Large intestine (tissue), 3 donors: ENCODE measurements around the gene KRT7. TPM values are rescaled to one million over a fixed set of nuclear protein-coding genes. Genes with fewer than 3 reads are reported as not detected.
A peak's percentile ranks its signal among the peaks of the same experiment; 100 is the strongest.

ENCODE experiments used
- DNase-seq, 2 donors: peaks; one replicate each; pipeline versions ENCODE4 v3.0.0 to v3.0.0-alpha.2; 2013
- H3K27ac ChIP-seq: one replicate; pipeline ENCODE4 v1.5.1; 2013; ENCODE audit warnings: low read length
- H3K27me3 ChIP-seq: 2 replicates; pipeline ENCODE4 v1.6.1; 2013; ENCODE audit warnings: low read length; ENCODE audit not compliant: control insufficient read depth, insufficient read depth
- H3K36me3 ChIP-seq: 2 replicates; pipeline ENCODE4 v1.6.1; 2013; ENCODE audit warnings: low read length; ENCODE audit not compliant: control insufficient read depth, insufficient read depth
- H3K4me1 ChIP-seq: one replicate; pipeline ENCODE4 v1.6.1; 2013; ENCODE audit warnings: low read length; ENCODE audit not compliant: control insufficient read depth, insufficient read depth
- H3K4me3 ChIP-seq: one replicate; pipeline ENCODE4 v1.5.1; 2013; ENCODE audit warnings: low read length
- H3K9me3 ChIP-seq: one replicate; pipeline ENCODE4 v1.6.1; 2013; ENCODE audit warnings: mild to moderate bottlenecking, low read depth, low read length, moderate library complexity; ENCODE audit not compliant: control insufficient read depth
- WGBS: methylation state at CpG from one replicate; pipeline ENCODE4 v1.1.5; 2013; ENCODE audit warnings: low lambda C conversion rate; ENCODE audit not compliant: insufficient coverage; 5-methylcytosine and 5-hydroxymethylcytosine counted together
- polyA plus RNA-seq: library from polyadenylated mRNA; unstranded; fragments of 120-200 nt; gene quantifications from one replicate; pipeline ENCODE4 v1.2.1, GENCODE V29; 2013

Gene KRT7
- polyA plus RNA-seq, 1 donor, result 8.6 TPM

- DNase-seq, result peak in 1 of 2 donors; percentile 70
- WGBS, result no CpG with 5 or more reads among the region's 8 CpGs
Observed at GRCh38 chr12:52221912-52222457, 11.1 kb upstream of the KRT7 start.

GRCh38 chr12:52222692-52223091 is 10.4 kb upstream of the KRT7 start:
- WGBS, result no CpG with 5 or more reads among the region's 4 CpGs
- H3K27ac ChIP-seq, result no peak overlapping the region
- H3K9me3 ChIP-seq, result no peaks in the 10 kb centered on the region
- no peaks in the 10 kb centered on the region for H3K36me3 ChIP-seq
- peaks cover 23% of the 10 kb centered on the region for H3K4me1 ChIP-seq
- no peaks in the 10 kb centered on the region for H3K27me3 ChIP-seq
- no peak overlapping the region for H3K4me3 ChIP-seq
- DNase-seq, result no peak

More at GRCh38 chr12:52221912-52222457, 11.1 kb upstream of the KRT7 start:
- no peak overlapping the region for H3K4me3 ChIP-seq
- peak overlapping the region; percentile 11 for H3K27ac ChIP-seq
- no peaks in the 10 kb centered on the region for H3K27me3 ChIP-seq
- H3K36me3 ChIP-seq, result no peaks in the 10 kb centered on the region
- peaks cover 26% of the 10 kb centered on the region for H3K4me1 ChIP-seq
- H3K9me3 ChIP-seq, result no peaks in the 10 kb centered on the region

GRCh38 chr12:52223406-52224039 is 9.5 kb upstream of the KRT7 start:
- H3K27me3 ChIP-seq, result no peaks in the 10 kb centered on the region
- no peaks in the 10 kb centered on the region for H3K36me3 ChIP-seq
- no peak for DNase-seq
- H3K4me3 ChIP-seq, result no peak overlapping the region
- no peak overlapping the region for H3K27ac ChIP-seq
- no peaks in the 10 kb centered on the region for H3K9me3 ChIP-seq
- no CpG with 5 or more reads among the region's 5 CpGs for WGBS
- H3K4me1 ChIP-seq, result peaks cover 23% of the 10 kb centered on the region

- no peak for DNase-seq
- Histone ChIP-seq H3K4me3 (no peak overlapping the region), H3K27me3 (no peaks in the 10 kb centered on the region), H3K27ac (no peak overlapping the region), H3K4me1 (peaks cover 23% of the 10 kb centered on the region), H3K9me3 (no peaks in the 10 kb centered on the region), H3K36me3 (no peaks in the 10 kb centered on the region)
- 100% methylated on average over 1 of the region's 3 CpGs for WGBS
Observed at GRCh38 chr12:52224151-52224550, 8.9 kb upstream of the KRT7 start.

- H3K4me1 ChIP-seq, result peaks cover 15% of the 10 kb centered on the region
- H3K27ac ChIP-seq, result no peak overlapping the region
- 20% methylated on average over 1 of the region's 4 CpGs for WGBS
- no peak overlapping the region for H3K4me3 ChIP-seq
- peaks cover 7% of the 10 kb centered on the region for H3K27me3 ChIP-seq
- DNase-seq, result no peak
- no peaks in the 10 kb centered on the region for H3K36me3 ChIP-seq
- no peaks in the 10 kb centered on the region for H3K9me3 ChIP-seq
Observed at GRCh38 chr12:52225752-52226151, 7.3 kb upstream of the KRT7 start.

- H3K4me1 ChIP-seq, result peaks cover 14% of the 10 kb centered on the region
- 89% methylated on average over 4 of the region's 4 CpGs for WGBS
- H3K36me3 ChIP-seq, result no peaks in the 10 kb centered on the region
- H3K9me3 ChIP-seq, result no peaks in the 10 kb centered on the region
- no peak overlapping the region for H3K27ac ChIP-seq
- H3K4me3 ChIP-seq, result no peak overlapping the region
- no peak for DNase-seq
- peaks cover 8% of the 10 kb centered on the region for H3K27me3 ChIP-seq
Observed at GRCh38 chr12:52226446-52226845, 6.6 kb upstream of the KRT7 start.

GRCh38 chr12:52227606-52228166 is 5.4 kb upstream of the KRT7 start:
- no peak for DNase-seq
- H3K36me3 ChIP-seq, result no peaks in the 10 kb centered on the region
- peaks cover 20% of the 10 kb centered on the region for H3K27me3 ChIP-seq
- H3K9me3 ChIP-seq, result no peaks in the 10 kb centered on the region
- H3K4me1 ChIP-seq, result peaks cover 14% of the 10 kb centered on the region
- WGBS, result no CpG with 5 or more reads among the region's 5 CpGs
- H3K27ac ChIP-seq, result no peak overlapping the region
- H3K4me3 ChIP-seq, result no peak overlapping the region

GRCh38 chr12:52228366-52228765 is 4.7 kb upstream of the KRT7 start:
- Histone ChIP-seq H3K4me1 (peaks cover 13% of the 10 kb centered on the region), H3K27ac (no peak overlapping the region), H3K36me3 (no peaks in the 10 kb centered on the region), H3K4me3 (no peak overlapping the region), H3K9me3 (no peaks in the 10 kb centered on the region), H3K27me3 (peaks cover 26% of the 10 kb centered on the region)
- 60% methylated on average over 1 of the region's 3 CpGs for WGBS
- no peak for DNase-seq

- H3K9me3 ChIP-seq, result no peaks in the 10 kb centered on the region
- no peak overlapping the region for H3K4me3 ChIP-seq
- peaks cover 32% of the 10 kb centered on the region for H3K27me3 ChIP-seq
- H3K27ac ChIP-seq, result no peak overlapping the region
- peaks cover 11% of the 10 kb centered on the region for H3K4me1 ChIP-seq
- no CpG with 5 or more reads among the region's 6 CpGs for WGBS
- DNase-seq, result no peak
- H3K36me3 ChIP-seq, result no peaks in the 10 kb centered on the region
Observed at GRCh38 chr12:52228931-52229330, 4.1 kb upstream of the KRT7 start.

- H3K36me3 ChIP-seq, result no peaks in the 10 kb centered on the region
- H3K27ac ChIP-seq, result no peak overlapping the region
- no peak overlapping the region for H3K4me3 ChIP-seq
- WGBS, result no CpG with 5 or more reads among the region's 2 CpGs
- H3K9me3 ChIP-seq, result no peaks in the 10 kb centered on the region
- H3K4me1 ChIP-seq, result peaks cover 11% of the 10 kb centered on the region
- DNase-seq, result no peak
- peaks cover 35% of the 10 kb centered on the region for H3K27me3 ChIP-seq
Observed at GRCh38 chr12:52229836-52230343, 3.2 kb upstream of the KRT7 start.
